Heart right ventricle (tissue), 16 donors: ENCODE results near the gene PSMD5. TPM values are rescaled to one million over a fixed set of nuclear protein-coding genes. Genes with fewer than 3 reads are reported as not detected.

ENCODE experiments used
- ATAC-seq, 8 donors: fragments of 200-7000 bp; cut with Tn5 transposase; one replicate each; pipeline ENCODE4 v1.9.1; 2020; ENCODE audit warnings: mild to moderate bottlenecking in 8 of 8, moderate library complexity in 8 of 8, moderate number of reproducible peaks in 1 of 8
- DNase-seq, 2 donors: peaks; one replicate each; pipeline ENCODE4 v3.0.0-alpha.2; 2020
- H3K27ac ChIP-seq, 10 donors: fragments of 200-600 bp; sonication (generic) in 2 of 10; one replicate each; pipeline versions ENCODE4 v1.5.0 to v1.8.0; 2020 to 2022; ENCODE audit warnings: mild to moderate bottlenecking in 3 of 10
- H3K27me3 ChIP-seq, 7 donors: fragments of 200-600 bp; one replicate each; pipeline ENCODE4 v1.8.0; 2021 to 2022; ENCODE audit warnings: mild to moderate bottlenecking in 2 of 7
- H3K36me3 ChIP-seq, 9 donors: fragments of 200-600 bp; sonication (generic) in 1 of 9; one replicate each; pipeline versions ENCODE4 v1.5.0 to v1.8.0; 2020 to 2022; ENCODE audit warnings: mild to moderate bottlenecking in 2 of 9
- H3K4me1 ChIP-seq, 9 donors: fragments of 200-600 bp; sonication (generic) in 1 of 9; one replicate each; pipeline versions ENCODE4 v1.5.0 to v1.8.0; 2020 to 2022; ENCODE audit warnings: mild to moderate bottlenecking in 4 of 9
- H3K4me3 ChIP-seq, 10 donors: fragments of 200-600 bp; sonication (generic) in 2 of 10; one replicate each; pipeline versions ENCODE4 v1.5.0 to v1.8.0; 2020 to 2022; ENCODE audit warnings: mild to moderate bottlenecking in 7 of 10, moderate library complexity in 2 of 10
- H3K9me3 ChIP-seq, 11 donors: fragments of 200-600 bp in 10 of 11; sonication (generic) in 2 of 11; one replicate each; pipeline versions ENCODE4 v1.5.0 to v1.8.0; 2013 to 2022; ENCODE audit warnings: mild to moderate bottlenecking in 2 of 11, control low read depth in 1 of 11, moderate library complexity in 1 of 11
- CTCF ChIP-seq, 9 donors: fragments of 200-600 bp; sonication (generic) in 2 of 9; IDR thresholded peaks; one replicate each; pipeline versions ENCODE4 v1.5.0 to v1.8.0; 2021 to 2022; ENCODE audit warnings: antibody characterized with exemption in 9 of 9, mild to moderate bottlenecking in 5 of 9, moderate library complexity in 1 of 9
- WGBS, 2 donors: extraction: QIAGEN DNeasy Blood & Tissue Kit; methylation state at CpG; one replicate each; pipeline ENCODE4 v1.1.7; 2013; ENCODE audit warnings: inconsistent platforms in 1 of 2; 5-methylcytosine and 5-hydroxymethylcytosine counted together
- intact Hi-C, 10 donors: fragments of 100-400 bp; cut with DNase I; formaldehyde crosslinking; loops; one replicate each; pipeline versions ENCODE4 v1.11.1 to v1.14.2; 2022
- polyA plus RNA-seq, 2 donors: library from polyadenylated mRNA; stranded (reverse); fragments of 200-250 nt; gene quantifications; one replicate each; pipeline ENCODE4 v1.2.3, GENCODE V29; 2013
- total RNA-seq, 10 donors: library from RNA; stranded (reverse); fragmentation: NEBNext Ultra II Directional in 3 of 10; extraction: Animal tissue kit (Norgen Biotek cat#: 25700) in 3 of 10; gene quantifications; one replicate each; pipeline versions ENCODE4 v1.2.1 to v1.2.4, GENCODE V29; 2021 to 2023
- donor health status: Arrhythmogenic right ventricular cardiomyopathy.
- donor health status: ischemic (EF 13 %, LVEDD 7.1; RV severe dilation, severe dysfunction).
- donor health status: healthy with polysubstance abuse.
- donor health status: DM: no; HTN: yes; CAD: no.
- donor health status: DM: no; HTN: no; CAD: no.
- donor health status: ischemic (EF 25% LVEDD 6.9; RV normal size, moderate dysfunction).
- donor health status: ischemic (EF 25% LVEDD 5.7; RV mildly dilated, moderate dysfunction).
- donor health status: healthy.
- donor health status: DM: yes; HTN: yes; CAD: no.
- donor health status: Ischemic cardiomyopathy.
- donor health status: ischemic (EF 35%, LVEDD 5.7; RV mildly dilated, moderate dysfunction).
- donor health status: nonischemic (EF 11% LVEDD 7.7; RV severe dilation, severe dysfunction).
- donor health status: DM: yes; HTN: yes; CAD: no.
- donor health status: PGD.
- donor health status: ischemic (EF 29% LVEDD 5.4; RV normal size, mild dysfunction).
- donor health status: nonischemic (EF 23%, LVEDD 6.1; RV moderate dilation, normal function).

PSMD5 gene
- total and polyA plus RNA-seq, 12 donors, result 7.7 to 22.8 (median 14.3) TPM

GRCh38 chr9:120853198-120853597, 10.5 kb upstream of the PSMD5 start:
- Histone ChIP-seq H3K27me3 (no peaks in the 10 kb centered on the region), H3K9me3 (no peaks in the 10 kb centered on the region), H3K27ac (no peak overlapping the region), H3K36me3 (peaks cover 0 to 69% (median 11%) of the 10 kb centered on the region in 9 donors), H3K4me1 (peaks cover 0 to 17% (median 6%) of the 10 kb centered on the region in 9 donors), H3K4me3 (no peak overlapping the region)
- 87% methylated on average over 6 of the region's 6 CpGs for WGBS, 2 donors
- TF ChIP-seq CTCF (IDR thresholded peaks at IDR 0.05), result no peak
- ATAC-seq, result no peak
- DNase-seq, result no peak
- intact Hi-C loops, result no loop called here

- H3K4me1 ChIP-seq, result peaks cover 0 to 13% (median 6%) of the 10 kb centered on the region in 9 donors
- no peak for TF ChIP-seq CTCF (IDR thresholded peaks at IDR 0.05)
- no peak for DNase-seq
- no peak for ATAC-seq
- H3K27me3 ChIP-seq, result no peaks in the 10 kb centered on the region
- no peaks in the 10 kb centered on the region for H3K9me3 ChIP-seq
- H3K27ac ChIP-seq, result no peak overlapping the region
- WGBS, 2 donors, result 84% methylated on average over 5 of the region's 5 CpGs
- H3K36me3 ChIP-seq, result peaks cover 0 to 65% (median 11%) of the 10 kb centered on the region in 9 donors
- H3K4me3 ChIP-seq, result no peak overlapping the region
- intact Hi-C loops, result no loop called here
Measured at GRCh38 chr9:120852240-120853010, 9.7 kb upstream of the PSMD5 start.

GRCh38 chr9:120851449-120851848, 8.7 kb upstream of the PSMD5 start:
- Histone ChIP-seq H3K27me3 (no peaks in the 10 kb centered on the region), H3K4me1 (peaks cover 0 to 18% (median 6%) of the 10 kb centered on the region in 9 donors), H3K9me3 (no peaks in the 10 kb centered on the region), H3K36me3 (peaks cover 0 to 66% (median 11%) of the 10 kb centered on the region in 9 donors), H3K27ac (no peak overlapping the region), H3K4me3 (no peak overlapping the region)
- intact Hi-C loops, result no loop called here
- no peak for DNase-seq
- WGBS, 2 donors, result 98% methylated on average over 1 of the region's 1 CpG
- no peak for TF ChIP-seq CTCF (IDR thresholded peaks at IDR 0.05)
- no peak for ATAC-seq

GRCh38 chr9:120850315-120850714, 7.6 kb upstream of the PSMD5 start:
- no peak overlapping the region for H3K4me3 ChIP-seq
- H3K27me3 ChIP-seq, result no peaks in the 10 kb centered on the region
- H3K27ac ChIP-seq, result no peak overlapping the region
- WGBS, 2 donors, result 95 to 96% methylated on average over 3 of the region's 3 CpGs
- H3K4me1 ChIP-seq, result peaks cover 0 to 20% (median 3%) of the 10 kb centered on the region in 9 donors
- no peak for ATAC-seq
- DNase-seq, result no peak
- intact Hi-C loops, result no loop called here
- no peak for TF ChIP-seq CTCF (IDR thresholded peaks at IDR 0.05)
- peaks cover 0 to 78% (median 14%) of the 10 kb centered on the region in 9 donors for H3K36me3 ChIP-seq
- no peaks in the 10 kb centered on the region for H3K9me3 ChIP-seq
